HCT116 (cell line): Measurements from ENCODE around the gene ELMOD3.

ENCODE experiments used
- ATF3 ChIP-seq: IDR thresholded peaks from 2 replicates; pipeline ENCODE4 v1.6.1; 2012
- CTCF ChIP-seq, 3 experiments: fragments of 200-600 bp in 1 of 3; sonication (generic) in 1 of 3; IDR thresholded peaks in 2 of 3; conservative IDR thresholded peaks in 1 of 3; 2 replicates each; pipeline ENCODE4 v1.5.1; 2012 to 2017; ENCODE audit warnings: low read depth in 2 of 3, low read length in 2 of 3, antibody characterized with exemption in 1 of 3, borderline replicate concordance in 1 of 3, control low read depth in 1 of 3, mild to moderate bottlenecking in 1 of 3, mixed read lengths in 1 of 3, mixed run types in 1 of 3, moderate library complexity in 1 of 3; ENCODE audit not compliant: insufficient read depth in 1 of 3
- EZH2phosphoT487 ChIP-seq: fragments of 200-600 bp; IDR thresholded peaks from 2 replicates; pipeline ENCODE4 v1.6.1; 2018; ENCODE audit warnings: antibody characterized with exemption, borderline replicate concordance
- MAX ChIP-seq: IDR thresholded peaks from 2 replicates; pipeline ENCODE4 v1.6.1; 2012
- POLR2A ChIP-seq: IDR thresholded peaks from 2 replicates; pipeline ENCODE4 v1.7.0; 2011; ENCODE audit warnings: borderline replicate concordance; ENCODE audit not compliant: insufficient read depth, insufficient read length; ENCODE audit errors: extremely low read depth
- RAD21 ChIP-seq: IDR thresholded peaks from 2 replicates; pipeline ENCODE4 v1.6.1; 2012; ENCODE audit warnings: low read depth, mild to moderate bottlenecking
- TCF7L2 ChIP-seq: IDR thresholded peaks from 2 replicates; pipeline ENCODE4 v1.7.0; 2011; ENCODE audit warnings: borderline replicate concordance, inconsistent platforms; ENCODE audit not compliant: insufficient read depth, insufficient read length; ENCODE audit errors: extremely low read depth
- ZFX ChIP-seq: fragments of 450-650 bp; IDR thresholded peaks from 2 replicates; pipeline ENCODE4 v1.6.1; 2017

GRCh38 chr2:85329181-85329651 is 25.4 kb upstream of the ELMOD3 start:
- no peak for TF ChIP-seq RAD21
- TF ChIP-seq CTCF (IDR thresholded peaks at IDR 0.05 in 2 of 3, conservative IDR thresholded peaks at IDR 0.05 in 1 of 3; ENCODE audit: borderline replicate concordance in 1 of 3, insufficient read depth in 1 of 3, low read depth in 2 of 3, low read length in 2 of 3): no peak
- TF ChIP-seq POLR2A: no peak
- no peak for TF ChIP-seq EZH2phosphoT487
- no peak for TF ChIP-seq ATF3
- TF ChIP-seq MAX: no peak
- TF ChIP-seq TCF7L2: no peak
- TF ChIP-seq ZFX: no peak
